ENCODE data around the gene RLBP1.

DNA sequence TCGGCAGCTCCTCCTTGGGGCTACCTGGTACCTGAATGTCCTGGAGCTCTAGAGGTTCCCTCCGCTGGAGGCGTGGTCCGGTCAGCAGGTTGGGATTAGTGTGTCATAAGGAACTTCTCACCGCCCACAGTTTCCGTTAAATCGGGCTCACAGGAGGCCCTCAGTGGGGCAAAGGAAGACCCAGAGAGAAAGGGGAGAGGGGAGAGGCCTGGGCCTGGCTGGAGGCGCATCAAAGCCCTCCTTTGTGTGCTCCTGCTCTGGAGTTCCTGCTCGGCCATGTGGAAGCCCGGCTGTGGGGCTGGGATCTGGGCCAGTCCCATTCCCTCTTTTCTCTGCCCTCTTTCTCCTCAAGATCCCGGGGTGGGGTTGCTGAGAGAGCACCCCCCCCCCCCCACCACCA is at the start of gene RLBP1:
- TF ChIP-seq, protein P1, sequence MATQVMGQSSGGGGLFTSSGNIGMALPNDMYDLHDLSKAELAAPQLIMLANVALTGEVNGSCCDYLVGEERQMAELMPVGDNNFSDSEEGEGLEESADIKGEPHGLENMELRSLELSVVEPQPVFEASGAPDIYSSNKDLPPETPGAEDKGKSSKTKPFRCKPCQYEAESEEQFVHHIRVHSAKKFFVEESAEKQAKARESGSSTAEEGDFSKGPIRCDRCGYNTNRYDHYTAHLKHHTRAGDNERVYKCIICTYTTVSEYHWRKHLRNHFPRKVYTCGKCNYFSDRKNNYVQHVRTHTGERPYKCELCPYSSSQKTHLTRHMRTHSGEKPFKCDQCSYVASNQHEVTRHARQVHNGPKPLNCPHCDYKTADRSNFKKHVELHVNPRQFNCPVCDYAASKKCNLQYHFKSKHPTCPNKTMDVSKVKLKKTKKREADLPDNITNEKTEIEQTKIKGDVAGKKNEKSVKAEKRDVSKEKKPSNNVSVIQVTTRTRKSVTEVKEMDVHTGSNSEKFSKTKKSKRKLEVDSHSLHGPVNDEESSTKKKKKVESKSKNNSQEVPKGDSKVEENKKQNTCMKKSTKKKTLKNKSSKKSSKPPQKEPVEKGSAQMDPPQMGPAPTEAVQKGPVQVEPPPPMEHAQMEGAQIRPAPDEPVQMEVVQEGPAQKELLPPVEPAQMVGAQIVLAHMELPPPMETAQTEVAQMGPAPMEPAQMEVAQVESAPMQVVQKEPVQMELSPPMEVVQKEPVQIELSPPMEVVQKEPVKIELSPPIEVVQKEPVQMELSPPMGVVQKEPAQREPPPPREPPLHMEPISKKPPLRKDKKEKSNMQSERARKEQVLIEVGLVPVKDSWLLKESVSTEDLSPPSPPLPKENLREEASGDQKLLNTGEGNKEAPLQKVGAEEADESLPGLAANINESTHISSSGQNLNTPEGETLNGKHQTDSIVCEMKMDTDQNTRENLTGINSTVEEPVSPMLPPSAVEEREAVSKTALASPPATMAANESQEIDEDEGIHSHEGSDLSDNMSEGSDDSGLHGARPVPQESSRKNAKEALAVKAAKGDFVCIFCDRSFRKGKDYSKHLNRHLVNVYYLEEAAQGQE (IDR thresholded peaks at IDR 0.05; ENCODE audit: borderline replicate concordance), result no peak
- TF ChIP-seq POLR2AphosphoS5 (IDR thresholded peaks at IDR 0.05) (no peak), EP300 (conservative IDR thresholded peaks at IDR 0.05; ENCODE audit: poor library complexity, severe bottlenecking) (no peak), SMC3 (conservative IDR thresholded peaks at IDR 0.05; ENCODE audit: poor library complexity) (no peak), RAD21 (conservative IDR thresholded peaks at IDR 0.05) (no peak), MXI1 (conservative IDR thresholded peaks at IDR 0.05; ENCODE audit: poor library complexity, severe bottlenecking) (no peak)
- TF ChIP-seq, protein P2, sequence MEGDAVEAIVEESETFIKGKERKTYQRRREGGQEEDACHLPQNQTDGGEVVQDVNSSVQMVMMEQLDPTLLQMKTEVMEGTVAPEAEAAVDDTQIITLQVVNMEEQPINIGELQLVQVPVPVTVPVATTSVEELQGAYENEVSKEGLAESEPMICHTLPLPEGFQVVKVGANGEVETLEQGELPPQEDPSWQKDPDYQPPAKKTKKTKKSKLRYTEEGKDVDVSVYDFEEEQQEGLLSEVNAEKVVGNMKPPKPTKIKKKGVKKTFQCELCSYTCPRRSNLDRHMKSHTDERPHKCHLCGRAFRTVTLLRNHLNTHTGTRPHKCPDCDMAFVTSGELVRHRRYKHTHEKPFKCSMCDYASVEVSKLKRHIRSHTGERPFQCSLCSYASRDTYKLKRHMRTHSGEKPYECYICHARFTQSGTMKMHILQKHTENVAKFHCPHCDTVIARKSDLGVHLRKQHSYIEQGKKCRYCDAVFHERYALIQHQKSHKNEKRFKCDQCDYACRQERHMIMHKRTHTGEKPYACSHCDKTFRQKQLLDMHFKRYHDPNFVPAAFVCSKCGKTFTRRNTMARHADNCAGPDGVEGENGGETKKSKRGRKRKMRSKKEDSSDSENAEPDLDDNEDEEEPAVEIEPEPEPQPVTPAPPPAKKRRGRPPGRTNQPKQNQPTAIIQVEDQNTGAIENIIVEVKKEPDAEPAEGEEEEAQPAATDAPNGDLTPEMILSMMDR (IDR thresholded peaks at IDR 0.05; ENCODE audit: poor library complexity, severe bottlenecking), result no peak

Measured in neural cell (in vitro differentiated cells).